ENCODE results near the gene PLXNA2.

- TF ChIP-seq EZH2 (IDR thresholded peaks at IDR 0.05): no peak
- no peak for TF ChIP-seq EZH2phosphoT487 (IDR thresholded peaks at IDR 0.05)
These were observed 150.1 kb downstream of the PLXNA2 start for GRCh38 chr1:208093754-208094719.
